HEK293 (cell line): ENCODE data around the gene GALNT2.

Experiments
- CTCF ChIA-PET: fragments of 350-600 bp; formaldehyde crosslinking; extraction: SDS; loops from one replicate; lab custom pipeline; 2021; ENCODE audit warnings: antibody characterized with exemption; lab: Yijun Ruan, JAX
- POLR2A ChIA-PET: fragments of 300-600 bp; formaldehyde crosslinking; extraction: SDS; loops from one replicate; lab custom pipeline; 2020; ENCODE audit warnings: antibody characterized with exemption, inconsistent platforms; lab: Yijun Ruan, JAX
- H3K27ac ChIP-seq: fragments of 200-500 bp; sonication (Bioruptor generic); 2 replicates; pipeline ENCODE4 v1.5.1; 2014; ENCODE audit warnings: low read depth, low read length, control low read depth, inconsistent platforms; ENCODE audit errors: extremely low read depth
- H3K36me3 ChIP-seq, 2 experiments: fragments of 200-500 bp in 1 of 2; sonication (Bioruptor generic) in 1 of 2; 1 replicate in 1 of 2; 2 replicates in 1 of 2; pipeline ENCODE4 v1.5.1; 2014 to 2017; ENCODE audit warnings: inconsistent platforms in 2 of 2, low read length in 2 of 2; ENCODE audit not compliant: control insufficient read depth in 2 of 2, insufficient read depth in 1 of 2
- H3K4me1 ChIP-seq: fragments of 200-500 bp; sonication (Bioruptor generic); 2 replicates; pipeline ENCODE4 v1.5.1; 2014; ENCODE audit warnings: mild to moderate bottlenecking, low read length, inconsistent platforms; ENCODE audit not compliant: control insufficient read depth, insufficient read depth
- H3K4me3 ChIP-seq: 2 replicates; pipeline ENCODE4 v1.5.1; 2011; ENCODE audit warnings: low read depth, mild to moderate bottlenecking, control low read depth, low read length, moderate library complexity
- H3K9me3 ChIP-seq: fragments of 200-500 bp; sonication (Bioruptor generic); 2 replicates; pipeline ENCODE4 v1.5.1; 2014; ENCODE audit warnings: low read depth, low read length, inconsistent platforms; ENCODE audit not compliant: control insufficient read depth, insufficient read depth
- BCL6B ChIP-seq: fragments of 450-650 bp; formaldehyde crosslinking; IDR thresholded peaks from 2 replicates; pipeline ENCODE4 v1.5.1; 2017; ENCODE audit warnings: missing biosample characterization, missing genetic modification characterization
- ELK4 ChIP-seq: IDR thresholded peaks from 2 replicates; pipeline ENCODE4 v1.6.1; 2011; ENCODE audit warnings: mild to moderate bottlenecking, low read depth, low read length, borderline replicate concordance
- HOXD13 ChIP-seq: sonication (generic); formaldehyde crosslinking; IDR thresholded peaks from 2 replicates; pipeline ENCODE4 v1.8.0; 2022; ENCODE audit warnings: missing genetic modification reagents, borderline replicate concordance
- KLF10 ChIP-seq: fragments of 450-650 bp; IDR thresholded peaks from 2 replicates; pipeline ENCODE4 v1.5.1; 2018; ENCODE audit warnings: missing biosample characterization, mild to moderate bottlenecking, missing genetic modification characterization
- MEIS1 ChIP-seq: sonication (generic); formaldehyde crosslinking; IDR thresholded peaks from 2 replicates; pipeline ENCODE4 v1.8.1; 2022; ENCODE audit warnings: missing genetic modification reagents, mild to moderate bottlenecking, borderline replicate concordance
- PBX3 ChIP-seq: sonication (generic); formaldehyde crosslinking; IDR thresholded peaks from 2 replicates; pipeline ENCODE4 v1.8.1; 2022; ENCODE audit warnings: mild to moderate bottlenecking, moderate library complexity, missing genetic modification reagents
- SP2 ChIP-seq: fragments of 450-650 bp; formaldehyde crosslinking; IDR thresholded peaks from 2 replicates; pipeline ENCODE4 v1.5.1; 2016; ENCODE audit warnings: missing biosample characterization, missing genetic modification characterization
- ZBTB49 ChIP-seq: fragments of 450-650 bp; formaldehyde crosslinking; IDR thresholded peaks from 2 replicates; pipeline ENCODE4 v1.5.1; 2016; ENCODE audit warnings: missing biosample characterization, missing genetic modification characterization, low read depth
- ZNF184 ChIP-seq: fragments of 450-650 bp; IDR thresholded peaks from 2 replicates; pipeline ENCODE4 v1.5.1; 2018; ENCODE audit warnings: missing biosample characterization, mild to moderate bottlenecking, missing genetic modification characterization
- ZNF26 ChIP-seq: fragments of 450-650 bp; formaldehyde crosslinking; IDR thresholded peaks from 2 replicates; pipeline ENCODE4 v1.5.1; 2016; ENCODE audit warnings: missing biosample characterization, missing genetic modification characterization
- ZNF558 ChIP-seq: fragments of 450-650 bp; formaldehyde crosslinking; IDR thresholded peaks from 2 replicates; pipeline ENCODE4 v1.5.1; 2016; ENCODE audit warnings: missing biosample characterization, missing genetic modification characterization
- ZNF571 ChIP-seq: fragments of 450-650 bp; formaldehyde crosslinking; IDR thresholded peaks from 2 replicates; pipeline ENCODE4 v1.5.0; 2017; ENCODE audit warnings: missing biosample characterization, missing genetic modification characterization
- ZNF580 ChIP-seq: fragments of 450-650 bp; formaldehyde crosslinking; IDR thresholded peaks from 2 replicates; pipeline ENCODE4 v1.5.1; 2016; ENCODE audit warnings: missing biosample characterization, missing genetic modification characterization
- ZNF654 ChIP-seq: fragments of 450-650 bp; formaldehyde crosslinking; IDR thresholded peaks from 2 replicates; pipeline ENCODE4 v1.5.1; 2016; ENCODE audit warnings: low read depth, missing biosample characterization, missing genetic modification characterization
- ZNF677 ChIP-seq: fragments of 450-650 bp; IDR thresholded peaks from 2 replicates; pipeline ENCODE4 v1.5.0; 2018; ENCODE audit warnings: missing biosample characterization, mild to moderate bottlenecking, missing genetic modification characterization, moderate library complexity
- ZNF701 ChIP-seq: fragments of 450-650 bp; formaldehyde crosslinking; IDR thresholded peaks from 2 replicates; pipeline ENCODE4 v1.5.1; 2016; ENCODE audit warnings: missing biosample characterization, missing genetic modification characterization
- ZNF830 ChIP-seq: fragments of 450-650 bp; IDR thresholded peaks from 2 replicates; pipeline ENCODE4 v1.5.0; 2018; ENCODE audit warnings: missing biosample characterization, missing genetic modification characterization, low read depth, mild to moderate bottlenecking, moderate library complexity

Gene GALNT2

GRCh38 chr1:230274254-230274653 is 207.2 kb downstream of the GALNT2 start (continued):
- TF ChIP-seq ZNF26 (tag by site-specific recombination) (no peak), ZNF654 (no peak)

- Histone ChIP-seq H3K4me3 (no peak overlapping the region), H3K27ac (no peak overlapping the region), H3K9me3 (no peaks in the 10 kb centered on the region), H3K36me3 (peaks cover 15 to 42% of the 10 kb centered on the region in 2 experiments), H3K4me1 (peaks cover 4% of the 10 kb centered on the region; the same call in 1 of the 2 replicates)
- no peak for TF ChIP-seq PBX3 (CRISPR knock-in tag)
- no peak for TF ChIP-seq HOXD13 (CRISPR knock-in tag)
- TF ChIP-seq ZNF558 = no peak
- no peak for TF ChIP-seq SP2 (tag by site-specific recombination)
- no peak for TF ChIP-seq ZNF184 (tag by site-specific recombination)
- TF ChIP-seq ZNF701 (tag by site-specific recombination) = no peak
- TF ChIP-seq ELK4 = no peak
- TF ChIP-seq KLF10 (tag by site-specific recombination) = no peak
- CTCF ChIA-PET = no interaction called here
- POLR2A ChIA-PET = no interaction called here
Observed at GRCh38 chr1:230276401-230276800, 209.4 kb downstream of the GALNT2 start.

GRCh38 chr1:230277201-230278025 is 210.4 kb downstream of the GALNT2 start:
- ChIA-PET CTCF (interaction anchor here (0.6 to 1.1 kb wide), 4 partner anchors 8 to 1616 kb away, joined by 3 to 4 read pairs (median 4); no protein-coding TSS in a partner anchor), POLR2A (no interaction called here)
- no peak for TF ChIP-seq ZNF580 (tag by site-specific recombination)
- no peak for TF ChIP-seq ZNF571 (tag by site-specific recombination)
- no peak for TF ChIP-seq ZNF830 (tag by site-specific recombination)
- TF ChIP-seq ZBTB49 (tag by site-specific recombination) = no peak
- no peak for TF ChIP-seq MEIS1 (CRISPR knock-in tag)
- no peak for TF ChIP-seq ZNF677 (tag by site-specific recombination)
- no peak for TF ChIP-seq BCL6B (tag by site-specific recombination)

More at GRCh38 chr1:230277201-230278025, 210.4 kb downstream of the GALNT2 start:
- no peaks in the 10 kb centered on the region for H3K9me3 ChIP-seq
- H3K4me3 ChIP-seq = no peak overlapping the region
- H3K4me1 ChIP-seq = peaks cover 14% of the 10 kb centered on the region
- H3K36me3 ChIP-seq = peaks cover 15 to 42% of the 10 kb centered on the region in 2 experiments
- H3K27ac ChIP-seq = no peak overlapping the region
